Measurements from ENCODE around the gene ABCC9. TPM values are rescaled to one million over a fixed set of nuclear protein-coding genes. Genes with fewer than 3 reads are reported as not detected.
"Not testable (repeated sequence)": the region's sequence is repeated elsewhere in the genome, so short reads cannot be mapped to it uniquely, and the experiment has no call there.

The ABCC9 gene
- total RNA-seq, 1 experiment from 2014 or later = 0.07 TPM

DNA sequence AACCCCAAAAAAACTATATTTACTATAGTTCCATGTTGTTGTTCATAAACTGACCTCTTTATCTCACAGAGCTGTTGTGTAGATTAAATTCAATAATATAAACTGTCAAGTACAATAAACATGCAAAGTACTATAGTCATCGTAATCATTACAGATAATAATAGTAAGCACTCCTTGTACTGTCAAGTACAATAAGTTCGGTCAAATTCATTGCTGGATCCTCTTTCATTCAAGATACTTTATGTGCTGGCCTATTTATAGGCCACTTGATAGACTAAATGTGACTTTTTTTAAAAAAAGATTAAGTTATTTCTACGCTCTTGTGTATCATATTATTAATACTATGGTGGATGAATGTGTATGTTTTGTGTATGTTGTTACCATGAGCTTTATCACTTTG is 127.5 kb downstream of the ABCC9 start:
- Histone ChIP-seq H3K36me3 (ENCODE audit: low read depth) (no peaks in the 10 kb centered on the region), H3F3A (ENCODE audit: insufficient read depth, low read depth) (no peaks in the 10 kb centered on the region), H3K9me2 (ENCODE audit: insufficient read depth) (no peaks in the 10 kb centered on the region), H3K27me3 (ENCODE audit: insufficient read depth, low read depth) (no peaks in the 10 kb centered on the region), H3K4me1 (replicated peaks; ENCODE audit: insufficient read depth) (no peaks in the 10 kb centered on the region), H2AFZ (no peak overlapping the region), H3K9me3 (ENCODE audit: insufficient read depth, low read depth) (no peaks in the 10 kb centered on the region), H3K27ac (no peak overlapping the region), H4K20me1 (ENCODE audit: insufficient read depth) (no peaks in the 10 kb centered on the region), H3K4me3 (no peak overlapping the region), H3K4me2 (no peak overlapping the region), H3K79me2 (ENCODE audit: low read depth) (no peaks in the 10 kb centered on the region)
- BruUV-seq (replicated peaks) = no TSS peak
- POLR2A ChIA-PET (ENCODE audit: unreplicated experiment) = no interaction called here
- CTCF ChIA-PET = no interaction called here
- no peak for TF ChIP-seq EZH2 (IDR thresholded peaks at IDR 0.05; ENCODE audit: low read depth)
- no peak for DNase-seq
- intact Hi-C loops (cut with micrococcal nuclease; ENCODE audit: unreplicated experiment) = no loop called here

DNA sequence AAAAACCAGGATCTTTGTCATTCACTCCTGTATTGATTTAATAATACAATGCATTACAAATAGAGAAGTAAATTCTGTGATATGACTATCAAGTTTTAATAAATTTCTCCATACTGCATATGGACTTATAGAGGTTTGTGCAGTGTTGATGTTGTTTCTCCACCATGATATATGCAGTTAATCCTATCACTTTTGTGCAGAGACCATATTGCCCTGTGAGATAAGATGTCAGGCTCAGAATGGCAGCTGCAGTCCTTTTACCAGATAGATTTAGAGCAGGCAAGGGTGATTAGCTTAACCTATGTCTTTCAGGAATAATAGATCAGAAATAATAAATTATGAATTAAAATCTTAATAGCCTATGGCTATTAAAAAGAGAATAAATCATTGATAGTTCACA is 128.1 kb downstream of the ABCC9 start:
- Histone ChIP-seq H3K4me3 (no peak overlapping the region), H4K20me1 (ENCODE audit: insufficient read depth) (no peaks in the 10 kb centered on the region), H3K27me3 (ENCODE audit: insufficient read depth, low read depth) (no peaks in the 10 kb centered on the region), H3K4me2 (no peak overlapping the region), H2AFZ (no peak overlapping the region), H3F3A (ENCODE audit: insufficient read depth, low read depth) (no peaks in the 10 kb centered on the region), H3K9me2 (ENCODE audit: insufficient read depth) (no peaks in the 10 kb centered on the region), H3K4me1 (replicated peaks; ENCODE audit: insufficient read depth) (no peaks in the 10 kb centered on the region), H3K79me2 (ENCODE audit: low read depth) (no peaks in the 10 kb centered on the region), H3K9me3 (ENCODE audit: insufficient read depth, low read depth) (no peaks in the 10 kb centered on the region), H3K27ac (no peak overlapping the region), H3K36me3 (ENCODE audit: low read depth) (no peaks in the 10 kb centered on the region)
- TF ChIP-seq, protein P1, sequence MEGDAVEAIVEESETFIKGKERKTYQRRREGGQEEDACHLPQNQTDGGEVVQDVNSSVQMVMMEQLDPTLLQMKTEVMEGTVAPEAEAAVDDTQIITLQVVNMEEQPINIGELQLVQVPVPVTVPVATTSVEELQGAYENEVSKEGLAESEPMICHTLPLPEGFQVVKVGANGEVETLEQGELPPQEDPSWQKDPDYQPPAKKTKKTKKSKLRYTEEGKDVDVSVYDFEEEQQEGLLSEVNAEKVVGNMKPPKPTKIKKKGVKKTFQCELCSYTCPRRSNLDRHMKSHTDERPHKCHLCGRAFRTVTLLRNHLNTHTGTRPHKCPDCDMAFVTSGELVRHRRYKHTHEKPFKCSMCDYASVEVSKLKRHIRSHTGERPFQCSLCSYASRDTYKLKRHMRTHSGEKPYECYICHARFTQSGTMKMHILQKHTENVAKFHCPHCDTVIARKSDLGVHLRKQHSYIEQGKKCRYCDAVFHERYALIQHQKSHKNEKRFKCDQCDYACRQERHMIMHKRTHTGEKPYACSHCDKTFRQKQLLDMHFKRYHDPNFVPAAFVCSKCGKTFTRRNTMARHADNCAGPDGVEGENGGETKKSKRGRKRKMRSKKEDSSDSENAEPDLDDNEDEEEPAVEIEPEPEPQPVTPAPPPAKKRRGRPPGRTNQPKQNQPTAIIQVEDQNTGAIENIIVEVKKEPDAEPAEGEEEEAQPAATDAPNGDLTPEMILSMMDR (conservative IDR thresholded peaks at IDR 0.05) = no peak
- no peak for TF ChIP-seq EZH2 (IDR thresholded peaks at IDR 0.05; ENCODE audit: low read depth)
- no peak for DNase-seq
- POLR2A ChIA-PET (ENCODE audit: unreplicated experiment) = no interaction called here
- BruUV-seq (replicated peaks) = no TSS peak
- intact Hi-C loops (cut with micrococcal nuclease; ENCODE audit: unreplicated experiment) = no loop called here
- CTCF ChIA-PET = no interaction called here

DNA sequence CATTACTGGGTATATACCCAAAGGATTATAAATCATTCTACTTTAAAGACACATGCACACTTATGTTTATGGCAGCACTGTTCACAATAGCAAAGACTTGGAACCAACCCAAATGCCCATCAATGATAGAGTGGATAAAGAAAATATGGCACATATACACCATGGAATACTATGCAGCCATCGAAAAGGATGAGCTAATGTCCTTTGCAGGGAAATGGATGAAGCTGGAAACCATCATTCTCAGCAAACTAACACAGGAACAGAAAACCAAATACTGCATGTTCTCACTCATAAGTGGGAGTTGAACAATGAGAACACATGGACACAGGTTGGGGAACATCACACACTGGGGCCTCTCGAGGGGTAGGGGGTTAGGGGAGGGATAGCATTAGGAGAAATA is 128.9 kb downstream of the ABCC9 start:
- CTCF ChIA-PET; H3K79me2 ChIP-seq (ENCODE audit: low read depth); H3K4me2 ChIP-seq; H3F3A ChIP-seq (ENCODE audit: insufficient read depth, low read depth); H4K20me1 ChIP-seq (ENCODE audit: insufficient read depth); DNase-seq; intact Hi-C loops (cut with micrococcal nuclease; ENCODE audit: unreplicated experiment); H3K36me3 ChIP-seq (ENCODE audit: low read depth); H3K27ac ChIP-seq; H2AFZ ChIP-seq; H3K4me1 ChIP-seq (replicated peaks; ENCODE audit: insufficient read depth); H3K9me3 ChIP-seq (ENCODE audit: insufficient read depth, low read depth); POLR2A ChIA-PET (ENCODE audit: unreplicated experiment); BruUV-seq (replicated peaks); H3K27me3 ChIP-seq (ENCODE audit: insufficient read depth, low read depth); H3K9me2 ChIP-seq (ENCODE audit: insufficient read depth); H3K4me3 ChIP-seq: not testable (repeated sequence)

DNA sequence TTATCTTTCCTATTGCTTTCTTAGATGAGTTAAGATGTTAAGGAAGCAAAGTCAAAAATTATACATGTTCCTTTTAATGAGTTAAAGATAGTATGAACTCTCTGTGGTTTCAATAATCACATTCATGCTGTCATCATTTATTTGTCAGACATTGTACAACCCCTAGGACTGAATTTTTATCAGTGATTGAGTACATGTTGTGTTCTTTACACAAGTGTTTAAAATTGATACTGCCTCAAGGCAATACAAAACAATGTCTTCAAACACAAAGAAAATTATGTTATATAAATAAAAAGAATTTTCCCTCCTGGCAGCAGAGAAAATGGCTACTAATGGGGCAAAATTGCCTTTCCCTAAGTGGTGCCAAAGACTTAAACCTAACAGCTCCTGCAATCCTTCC is 132.1 kb downstream of the ABCC9 start:
- H3K9me3 ChIP-seq (ENCODE audit: insufficient read depth, low read depth) = no peaks in the 10 kb centered on the region
- H3K4me2 ChIP-seq = no peak overlapping the region
- no peak overlapping the region for H3K4me3 ChIP-seq
- H3K36me3 ChIP-seq (ENCODE audit: low read depth) = no peaks in the 10 kb centered on the region
- H3F3A ChIP-seq (ENCODE audit: insufficient read depth, low read depth) = no peaks in the 10 kb centered on the region
- H3K79me2 ChIP-seq (ENCODE audit: low read depth) = no peaks in the 10 kb centered on the region
- TF ChIP-seq, protein P1 (conservative IDR thresholded peaks at IDR 0.05) = no peak
- TF ChIP-seq EZH2 (IDR thresholded peaks at IDR 0.05; ENCODE audit: low read depth) = no peak
- H2AFZ ChIP-seq = no peak overlapping the region
- no peaks in the 10 kb centered on the region for H4K20me1 ChIP-seq (ENCODE audit: insufficient read depth)
- no peak for DNase-seq
- ChIA-PET POLR2A (ENCODE audit: unreplicated experiment) (no interaction called here), CTCF (no interaction called here)
- H3K27ac ChIP-seq = no peak overlapping the region
- H3K4me1 ChIP-seq (replicated peaks; ENCODE audit: insufficient read depth) = no peaks in the 10 kb centered on the region
- H3K9me2 ChIP-seq (ENCODE audit: insufficient read depth) = no peaks in the 10 kb centered on the region
- intact Hi-C loops (cut with micrococcal nuclease; ENCODE audit: unreplicated experiment) = no loop called here
- no peaks in the 10 kb centered on the region for H3K27me3 ChIP-seq (ENCODE audit: insufficient read depth, low read depth)
- no TSS peak for BruUV-seq (replicated peaks)
